HUES48 (cell line): ENCODE data around the gene ZNF469.

Experiments
- H3K27ac ChIP-seq: one replicate; pipeline ENCODE4 v1.7.0; 2013; ENCODE audit warnings: low read depth, low read length, inconsistent platforms
- H3K27me3 ChIP-seq: 2 replicates; pipeline ENCODE4 v1.6.1; 2013; ENCODE audit warnings: mild to moderate bottlenecking, low read length; ENCODE audit not compliant: control insufficient read depth, insufficient read depth
- H3K36me3 ChIP-seq: 2 replicates; pipeline ENCODE4 v1.6.1; 2013; ENCODE audit warnings: low read length; ENCODE audit not compliant: control insufficient read depth, insufficient read depth
- H3K4me1 ChIP-seq: 2 replicates; pipeline ENCODE4 v1.6.1; 2013; ENCODE audit warnings: mild to moderate bottlenecking, low read length; ENCODE audit not compliant: control insufficient read depth, insufficient read depth
- H3K4me3 ChIP-seq: 2 replicates; pipeline ENCODE4 v1.5.1; 2013; ENCODE audit warnings: mild to moderate bottlenecking, low read depth, low read length
- H3K9ac ChIP-seq: 2 replicates; pipeline ENCODE4 v1.6.1; 2013; ENCODE audit warnings: mild to moderate bottlenecking, low read depth, low read length, moderate library complexity
- H3K9me3 ChIP-seq: 2 replicates; pipeline ENCODE4 v1.6.1; 2013; ENCODE audit warnings: low read length; ENCODE audit not compliant: control insufficient read depth, insufficient read depth

Gene ZNF469

DNA sequence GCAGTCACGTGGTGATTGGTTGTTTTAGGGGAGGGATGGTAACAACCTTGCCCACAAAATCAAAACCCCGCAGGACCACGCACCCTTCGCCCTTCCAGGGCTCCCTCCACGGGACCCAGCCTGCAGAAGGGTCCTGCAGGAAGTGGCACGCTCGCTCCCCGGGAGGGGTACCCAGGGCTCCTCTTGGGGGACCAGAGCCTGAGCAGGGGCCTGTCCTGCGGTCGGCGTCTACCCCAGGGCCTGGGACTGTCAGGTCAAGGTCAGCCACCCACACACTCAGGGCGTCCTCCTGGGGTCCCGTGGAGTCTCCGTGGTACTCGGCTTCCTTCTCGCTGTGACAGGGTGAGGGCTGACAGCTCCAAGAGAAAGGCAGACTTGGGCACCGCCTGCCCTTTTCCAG, 33.9 kb downstream of the ZNF469 start:
- no peak overlapping the region for H3K4me3 ChIP-seq
- H3K4me1 ChIP-seq, result no peaks in the 10 kb centered on the region
- no peak overlapping the region for H3K9ac ChIP-seq
- H3K9me3 ChIP-seq, result no peaks in the 10 kb centered on the region
- H3K27ac ChIP-seq, result no peak overlapping the region
- no peaks in the 10 kb centered on the region for H3K27me3 ChIP-seq
- H3K36me3 ChIP-seq, result no peaks in the 10 kb centered on the region

DNA sequence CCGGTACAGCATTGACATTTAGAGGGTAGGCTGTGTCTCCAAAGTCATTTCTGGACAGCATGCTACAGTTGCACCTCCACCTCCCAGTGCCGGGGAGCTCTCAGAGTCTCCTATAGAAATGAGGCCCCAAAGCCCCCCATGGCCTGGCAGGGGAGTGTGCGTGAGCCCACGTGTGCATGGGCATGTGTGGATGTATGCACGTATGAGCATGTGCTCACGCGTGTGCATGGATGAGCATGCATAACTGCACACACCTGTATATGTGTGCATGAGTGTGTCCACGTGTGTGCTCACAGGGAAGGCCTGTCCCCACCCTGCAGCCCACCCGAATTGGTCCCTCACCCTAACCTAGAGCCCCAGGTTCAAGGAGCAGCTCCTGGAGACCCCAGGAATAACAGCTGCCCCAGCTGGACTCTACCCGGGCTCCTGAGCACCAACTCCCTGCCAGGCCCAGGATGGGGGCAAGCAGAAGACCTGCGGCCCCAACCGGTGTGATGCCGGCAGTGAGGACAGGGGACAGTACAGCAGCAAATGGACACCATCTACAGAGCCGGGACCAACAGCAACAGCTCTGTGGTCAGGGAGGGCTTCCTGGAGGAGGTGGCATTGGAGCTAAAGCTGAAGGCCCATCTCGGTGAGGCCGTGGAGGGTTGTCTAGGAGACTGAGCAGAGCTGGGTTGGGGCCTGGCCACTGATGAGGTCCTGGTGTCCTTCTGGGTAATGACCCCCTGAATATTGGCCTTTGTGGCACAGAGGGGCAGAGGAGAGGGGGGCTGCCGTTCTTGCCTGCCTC, 35.1 kb downstream of the ZNF469 start:
- Histone ChIP-seq H3K27me3 (no peaks in the 10 kb centered on the region), H3K9me3 (no peaks in the 10 kb centered on the region), H3K36me3 (no peaks in the 10 kb centered on the region), H3K4me3 (no peak overlapping the region), H3K27ac (no peak overlapping the region), H3K9ac (no peak overlapping the region), H3K4me1 (no peaks in the 10 kb centered on the region)

DNA sequence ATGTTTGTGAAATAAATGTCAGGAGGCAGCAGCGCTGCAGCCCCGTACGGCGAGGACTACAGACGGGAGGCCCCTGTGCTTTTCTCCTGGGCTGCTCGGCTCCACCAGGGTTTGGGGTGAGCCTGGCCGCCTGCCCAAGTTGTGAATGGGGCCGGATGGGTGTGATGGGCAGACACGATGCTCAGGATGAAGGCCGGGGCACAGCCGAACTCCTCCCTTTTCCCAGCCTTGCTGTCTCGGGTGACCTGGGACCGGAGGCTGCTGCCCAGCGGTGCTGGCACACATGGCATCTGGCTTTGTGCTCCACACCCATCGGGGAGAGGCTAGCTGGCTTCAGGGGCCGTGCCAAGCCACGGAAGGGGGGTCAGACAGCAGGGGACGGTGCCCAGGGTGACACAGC, 36.1 kb downstream of the ZNF469 start:
- Histone ChIP-seq H3K9me3 (no peaks in the 10 kb centered on the region), H3K27me3 (no peaks in the 10 kb centered on the region), H3K4me1 (no peaks in the 10 kb centered on the region), H3K4me3 (no peak overlapping the region), H3K27ac (no peak overlapping the region), H3K9ac (no peak overlapping the region), H3K36me3 (no peaks in the 10 kb centered on the region)

DNA sequence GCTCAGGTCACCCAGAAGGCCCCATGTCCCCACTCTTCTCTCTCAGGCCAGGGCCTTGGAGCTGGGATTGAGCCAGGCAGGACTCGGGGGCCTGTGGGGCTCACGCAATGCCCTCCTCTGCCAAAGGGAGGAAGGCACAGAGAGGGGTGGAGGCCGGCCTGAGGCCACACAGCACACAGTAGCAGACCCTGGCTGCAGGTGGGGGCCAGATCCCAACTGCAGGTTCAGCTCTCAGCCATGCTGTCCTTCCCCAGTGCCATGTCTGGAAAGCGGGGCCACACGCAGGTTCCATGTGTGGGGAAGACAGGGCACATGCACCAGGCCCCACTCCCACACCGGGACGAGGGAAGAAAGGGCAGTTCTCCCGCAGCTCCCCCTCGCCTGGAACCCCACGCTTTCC, 37.0 kb downstream of the ZNF469 start:
- H3K27me3 ChIP-seq, result no peaks in the 10 kb centered on the region
- no peak overlapping the region for H3K9ac ChIP-seq
- H3K4me1 ChIP-seq, result no peaks in the 10 kb centered on the region
- no peaks in the 10 kb centered on the region for H3K9me3 ChIP-seq
- no peak overlapping the region for H3K4me3 ChIP-seq
- no peaks in the 10 kb centered on the region for H3K36me3 ChIP-seq
- H3K27ac ChIP-seq, result no peak overlapping the region

DNA sequence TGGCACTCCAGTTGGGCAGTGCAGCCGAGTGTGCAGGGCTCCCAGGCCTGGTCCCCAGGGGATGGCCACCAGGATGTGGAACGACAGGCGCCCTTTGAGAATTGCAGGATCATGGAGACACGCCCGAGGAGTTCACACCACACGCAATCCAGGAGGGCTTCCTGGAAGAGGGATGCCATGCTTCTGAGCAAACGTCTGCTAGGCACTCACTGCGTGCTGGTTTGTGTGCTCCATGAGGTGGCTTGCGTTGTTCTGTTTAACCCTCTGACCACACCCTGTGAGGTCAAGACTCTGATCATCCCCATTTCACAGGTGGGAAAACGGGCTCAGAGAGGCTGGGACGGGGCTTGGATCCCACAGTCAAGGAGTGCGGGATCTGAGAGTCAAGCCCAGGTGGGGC, 37.7 kb downstream of the ZNF469 start:
- Histone ChIP-seq H3K4me1 (no peaks in the 10 kb centered on the region), H3K27ac (no peak overlapping the region), H3K9me3 (no peaks in the 10 kb centered on the region), H3K27me3 (no peaks in the 10 kb centered on the region), H3K36me3 (no peaks in the 10 kb centered on the region), H3K4me3 (no peak overlapping the region), H3K9ac (no peak overlapping the region)

DNA sequence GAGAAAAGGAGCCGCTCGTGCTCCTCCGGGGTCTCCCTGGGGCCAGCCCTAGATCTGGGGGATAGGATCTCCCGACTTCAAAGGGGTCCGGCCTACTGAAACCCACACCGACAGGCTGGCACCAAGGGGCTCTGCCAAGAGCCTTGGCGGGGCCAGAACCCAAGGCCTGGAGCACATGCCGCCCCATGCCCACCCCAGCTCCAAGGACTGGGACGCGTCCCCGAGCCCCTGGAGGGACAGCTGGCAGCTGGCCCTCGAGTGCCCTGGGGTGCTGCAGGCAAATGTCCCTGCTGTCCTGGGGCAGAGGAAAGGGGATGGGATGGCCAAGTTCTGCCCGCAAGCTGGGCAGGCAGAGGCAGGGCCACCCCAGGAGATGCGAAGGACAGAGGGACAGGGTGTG, 38.5 kb downstream of the ZNF469 start:
- H3K27ac ChIP-seq, result no peak overlapping the region
- H3K9me3 ChIP-seq, result no peaks in the 10 kb centered on the region
- no peaks in the 10 kb centered on the region for H3K4me1 ChIP-seq
- H3K4me3 ChIP-seq, result no peak overlapping the region
- no peak overlapping the region for H3K9ac ChIP-seq
- H3K36me3 ChIP-seq, result no peaks in the 10 kb centered on the region
- no peaks in the 10 kb centered on the region for H3K27me3 ChIP-seq

DNA sequence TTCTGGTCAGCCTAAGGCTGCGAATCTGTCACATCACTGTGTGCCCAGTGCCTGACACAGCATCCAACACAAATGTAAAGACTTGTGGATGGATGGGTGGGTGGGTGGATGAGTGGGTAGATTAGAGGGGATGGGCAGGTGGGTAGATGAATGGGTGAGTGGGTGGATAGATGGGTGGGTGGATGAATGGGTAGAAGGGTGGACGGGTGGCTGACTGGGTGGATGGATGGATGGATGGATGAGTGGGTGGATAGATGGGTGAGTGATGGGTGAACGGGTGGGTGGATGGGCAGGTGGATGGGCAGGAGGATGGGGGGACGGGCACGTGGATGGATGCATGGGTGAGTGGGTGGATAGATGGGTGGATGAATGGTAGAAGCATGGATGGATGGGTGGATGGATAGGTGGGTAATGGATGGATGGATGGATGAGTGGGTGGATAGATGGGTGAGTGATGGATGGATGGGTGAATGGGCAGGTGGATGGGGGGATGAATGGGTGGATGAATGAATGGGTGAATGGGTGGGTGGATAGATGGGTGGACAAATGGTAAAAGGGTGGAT, 39.2 kb downstream of the ZNF469 start:
- Histone ChIP-seq H3K4me3 (no peak overlapping the region), H3K9ac (no peak overlapping the region), H3K4me1 (no peaks in the 10 kb centered on the region), H3K9me3 (no peaks in the 10 kb centered on the region), H3K36me3 (no peaks in the 10 kb centered on the region), H3K27ac (no peak overlapping the region), H3K27me3 (no peaks in the 10 kb centered on the region)

DNA sequence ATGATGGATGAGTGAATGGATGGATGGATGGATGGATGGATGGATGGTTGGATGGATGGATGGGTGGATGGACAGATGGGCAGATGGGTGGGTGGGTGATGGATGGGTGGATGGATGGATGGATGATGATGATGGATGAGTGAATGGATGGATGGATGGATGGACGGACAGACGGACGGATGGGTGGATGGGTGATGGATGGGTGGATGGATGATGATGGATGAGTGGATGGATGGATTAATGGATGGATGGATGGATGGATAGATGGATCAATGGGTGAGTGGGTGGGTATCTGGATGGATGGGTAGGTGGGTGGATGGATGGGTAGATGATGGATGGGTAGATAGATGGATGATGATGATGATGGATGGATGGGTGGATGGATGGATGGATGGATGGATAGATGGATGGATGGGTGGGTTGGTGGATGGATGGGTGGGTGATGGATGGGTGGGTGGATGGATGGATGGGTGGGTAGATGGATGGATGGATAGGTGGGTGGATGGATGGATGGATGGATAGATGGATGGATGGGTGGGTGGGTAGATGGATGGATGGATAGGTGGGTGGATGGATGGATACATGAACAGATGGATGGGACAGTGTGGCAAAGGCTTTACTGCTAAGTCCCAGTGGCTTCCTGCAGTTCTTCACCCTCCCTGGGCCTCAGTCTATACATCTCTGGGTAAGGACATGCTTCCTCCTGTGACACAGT, 40.1 kb downstream of the ZNF469 start:
- Histone ChIP-seq H3K27ac (no peak overlapping the region), H3K9ac (no peak overlapping the region), H3K27me3 (no peaks in the 10 kb centered on the region)

DNA sequence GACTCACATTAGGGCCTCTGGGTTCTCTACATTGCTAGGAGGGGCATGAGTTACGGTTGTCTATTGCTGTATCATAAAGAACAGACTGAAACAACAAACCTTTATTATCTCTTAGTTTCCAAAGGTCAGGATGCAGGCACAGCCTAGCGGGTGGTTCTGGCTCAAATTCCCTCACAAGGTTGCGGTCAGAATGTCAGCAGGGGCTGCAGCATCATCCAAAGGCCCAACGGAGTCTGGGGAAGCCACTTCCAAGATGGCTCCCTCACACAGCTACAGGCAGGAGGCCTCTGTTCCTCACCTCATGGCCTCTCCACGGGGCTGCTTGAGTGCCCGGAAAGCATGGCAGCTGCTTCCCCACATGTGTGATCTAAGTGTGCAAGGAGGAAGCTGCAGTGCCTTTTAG, 40.7 kb downstream of the ZNF469 start:
- H3K4me3 ChIP-seq, result no peak overlapping the region
- H3K9ac ChIP-seq, result no peak overlapping the region
- no peak overlapping the region for H3K27ac ChIP-seq
- H3K36me3 ChIP-seq, result no peaks in the 10 kb centered on the region
- no peaks in the 10 kb centered on the region for H3K27me3 ChIP-seq
- H3K4me1 ChIP-seq, result no peaks in the 10 kb centered on the region
- H3K9me3 ChIP-seq, result no peaks in the 10 kb centered on the region

More for the DNA sequence above, 40.1 kb downstream of the ZNF469 start:
- Histone ChIP-seq H3K9me3 (no peaks in the 10 kb centered on the region), H3K4me3 (no peak overlapping the region), H3K4me1 (no peaks in the 10 kb centered on the region), H3K36me3 (no peaks in the 10 kb centered on the region)

DNA sequence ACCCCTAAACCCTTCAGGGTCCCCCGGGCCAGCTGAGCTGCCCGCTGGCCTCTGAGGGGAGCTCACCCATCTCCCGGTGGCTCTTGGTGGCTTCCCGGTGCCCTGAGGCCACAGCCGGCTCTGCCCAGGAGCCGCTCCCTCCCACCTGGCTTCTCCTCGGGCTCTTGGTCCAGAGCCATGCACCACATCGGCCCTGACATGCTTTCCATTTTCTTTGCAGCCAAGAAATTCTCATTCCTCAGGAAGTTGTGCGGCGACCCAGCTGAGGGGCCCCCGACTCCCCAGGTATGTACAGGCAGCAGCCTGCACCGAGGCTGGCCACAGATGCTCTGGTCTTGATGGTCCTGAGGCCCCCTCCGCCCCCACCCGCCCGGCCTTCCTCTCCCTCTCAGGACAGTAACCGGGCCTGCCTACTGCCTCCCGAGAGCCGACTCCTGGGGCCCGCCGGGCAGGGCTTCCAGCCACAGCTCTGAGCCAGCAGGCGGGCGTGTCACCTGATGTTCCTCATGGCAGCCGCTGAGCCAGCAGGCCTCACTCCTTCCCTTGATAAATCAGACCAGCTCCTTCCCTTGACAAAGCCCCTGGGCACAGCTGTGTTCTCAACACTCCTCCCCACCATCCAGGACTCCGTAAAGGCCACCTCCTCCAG, 42.0 kb downstream of the ZNF469 start:
- Histone ChIP-seq H3K27ac (no peak overlapping the region), H3K4me1 (no peaks in the 10 kb centered on the region), H3K27me3 (no peaks in the 10 kb centered on the region), H3K4me3 (no peak overlapping the region), H3K9me3 (no peaks in the 10 kb centered on the region), H3K9ac (no peak overlapping the region), H3K36me3 (no peaks in the 10 kb centered on the region)

DNA sequence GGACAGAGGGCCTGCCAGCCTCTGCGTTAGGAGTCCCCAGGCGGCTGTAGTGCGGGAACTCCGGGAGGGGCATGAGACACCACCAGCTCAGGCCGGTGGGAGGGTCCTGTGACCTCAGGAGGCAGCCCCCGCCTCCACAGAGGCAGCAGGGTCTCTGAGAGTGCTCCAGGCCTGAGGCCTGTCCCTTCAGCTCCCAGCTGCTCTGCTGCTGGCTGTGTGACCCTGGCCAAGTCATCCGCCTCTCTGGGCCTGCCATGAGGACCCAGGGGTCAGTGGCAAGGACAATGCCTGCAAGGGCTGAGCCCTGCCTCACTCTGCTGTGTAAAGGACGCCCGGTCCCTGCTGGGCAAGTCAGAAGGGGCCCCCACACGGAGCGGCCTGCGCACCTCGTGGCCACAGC, 43.3 kb downstream of the ZNF469 start:
- Histone ChIP-seq H3K9me3 (no peaks in the 10 kb centered on the region), H3K4me1 (no peaks in the 10 kb centered on the region), H3K4me3 (no peak overlapping the region), H3K9ac (no peak overlapping the region), H3K36me3 (no peaks in the 10 kb centered on the region), H3K27ac (no peak overlapping the region), H3K27me3 (no peaks in the 10 kb centered on the region; the same call in 1 of the 2 replicates)
